Left renal cortex interstitium (tissue), 4 donors: Measurements from ENCODE around the gene SARNP. TPM values are rescaled to one million over a fixed set of nuclear protein-coding genes. Genes with fewer than 3 reads are reported as not detected.
A peak's percentile ranks its signal among the peaks of the same experiment; 100 is the strongest.

Experiments
- DNase-seq, 4 donors: peaks; one replicate each; pipeline ENCODE4 v3.0.0-alpha.2; 2013; ENCODE audit warnings: low read depth in 4 of 4, low spot score in 2 of 4, missing footprints in 1 of 4
- polyA plus RNA-seq, 4 donors: library from polyadenylated mRNA; unstranded; fragments of 120-200 nt; gene quantifications; one replicate each; pipeline ENCODE4 v1.2.1, GENCODE V29; 2013; ENCODE audit not compliant: insufficient read length in 4 of 4

SARNP gene
- polyA plus RNA-seq, 4 donors, result 98.8 to 156 (median 114) TPM

DNA sequence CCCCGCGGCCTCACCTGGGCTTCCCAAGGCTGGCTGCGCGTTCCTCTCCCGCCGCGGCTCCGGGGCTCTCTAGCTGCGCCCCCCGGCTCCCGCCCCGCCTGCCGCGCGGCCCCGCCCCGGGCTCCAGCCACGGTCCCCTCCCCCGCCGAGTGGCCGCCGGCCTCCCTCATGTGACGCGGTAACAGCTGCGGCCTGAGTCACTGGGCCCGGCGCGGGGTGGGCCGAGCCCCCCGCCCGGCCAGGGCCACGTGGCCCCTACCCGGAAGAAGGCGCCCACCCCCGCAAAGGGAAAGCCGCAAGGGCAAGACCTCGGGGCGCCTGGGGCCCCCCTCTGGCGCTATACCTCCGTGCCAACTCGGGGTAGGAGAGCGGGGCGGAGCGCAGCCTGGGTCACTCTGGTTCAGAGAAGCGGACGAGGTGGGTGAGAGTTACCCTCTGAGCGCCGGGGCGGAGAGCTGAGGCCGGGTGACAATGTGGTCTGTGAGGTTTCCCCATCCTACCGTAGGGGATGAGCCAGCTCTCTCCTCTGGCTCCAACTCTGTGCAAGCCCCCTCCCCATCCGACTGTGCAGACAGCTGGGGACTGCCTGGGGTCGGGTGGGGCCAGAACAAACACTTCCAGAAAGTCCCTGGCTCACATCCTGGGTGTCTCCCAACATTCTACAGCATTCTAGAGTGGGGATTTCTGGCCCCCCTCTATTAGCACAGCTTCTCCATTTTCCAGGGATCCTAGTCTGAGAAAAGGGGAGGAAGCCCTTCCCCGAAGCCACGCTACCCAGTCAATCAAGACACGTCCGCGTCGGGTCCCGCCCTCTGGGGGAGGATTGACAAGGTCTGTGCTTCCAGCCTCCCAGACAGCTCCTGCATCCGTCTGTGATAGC is 88.3 kb downstream of the SARNP start, which contains the start of gene CD63:
Gene CD63 (minus strand): TSS at position 71 of the 880 bp plus-strand sequence. CDS start 668 bp downstream, outside the sequence.
- DNase-seq, result peak in 1 of 4 donors; percentile 84

DNA sequence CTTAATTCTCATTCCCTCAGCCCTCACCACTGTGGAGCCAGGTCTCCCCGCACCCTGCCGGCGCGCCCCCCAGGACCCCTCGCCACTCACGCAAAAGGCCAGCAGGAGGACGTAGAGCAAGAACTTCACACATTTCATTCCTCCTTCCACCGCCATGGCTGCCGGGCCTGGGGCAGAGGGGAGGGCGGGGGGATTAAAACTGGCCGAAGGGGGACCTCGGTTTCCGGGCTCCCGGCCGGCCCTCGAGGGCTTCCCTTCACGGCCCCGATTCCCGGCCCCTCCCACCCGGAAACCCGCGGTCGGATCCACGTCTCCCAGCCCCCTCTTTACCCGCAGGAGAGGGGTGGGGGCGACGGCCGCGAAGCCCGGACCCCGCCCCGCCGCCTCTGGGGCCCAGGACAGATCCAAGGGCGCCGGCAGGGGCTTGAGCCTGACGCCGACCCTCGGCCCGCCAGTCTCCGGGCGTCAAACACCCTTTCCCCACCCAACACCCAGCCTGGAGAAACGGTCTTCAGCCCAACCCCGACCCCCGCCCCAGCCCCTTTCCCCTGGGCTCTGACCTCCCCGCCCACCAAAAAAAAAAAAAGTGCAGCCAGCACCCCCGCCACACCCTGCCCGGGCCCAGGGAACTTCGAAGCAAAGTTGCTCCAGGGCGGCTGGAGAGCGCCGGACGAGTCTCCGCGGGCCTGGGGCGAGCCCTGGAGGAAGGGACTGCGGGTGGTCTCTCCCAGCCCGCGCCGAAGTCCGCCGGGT is 89.2 kb downstream of the SARNP start:
- no peak for DNase-seq

DNA sequence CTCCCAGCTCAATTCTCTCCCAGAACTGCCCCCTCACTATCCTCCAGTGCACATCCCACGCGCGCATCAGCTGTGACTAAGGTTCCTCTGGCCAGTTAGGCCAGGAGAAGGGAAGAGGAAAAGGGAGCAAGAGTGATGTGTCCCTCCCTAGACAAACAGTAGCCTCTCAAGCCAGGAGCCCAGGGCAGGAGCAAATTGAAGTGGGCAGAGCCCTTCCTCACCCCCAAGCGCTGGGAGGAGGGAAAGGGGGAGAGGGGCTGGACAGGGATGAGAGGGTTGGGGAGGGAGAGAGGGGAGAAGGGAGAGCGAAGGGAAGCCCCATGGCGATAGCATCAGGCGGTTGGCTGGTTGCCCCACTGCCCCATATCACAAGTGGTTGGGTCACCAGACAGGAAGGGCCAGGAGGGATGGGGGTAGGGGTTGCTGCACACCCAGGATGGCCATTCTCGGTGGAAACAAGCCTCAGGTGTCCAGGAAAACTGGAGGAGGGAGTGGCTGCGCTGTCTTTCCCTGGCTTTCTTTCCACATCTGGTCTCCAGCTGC is 89.8 kb downstream of the SARNP start:
- DNase-seq, result no peak

DNA sequence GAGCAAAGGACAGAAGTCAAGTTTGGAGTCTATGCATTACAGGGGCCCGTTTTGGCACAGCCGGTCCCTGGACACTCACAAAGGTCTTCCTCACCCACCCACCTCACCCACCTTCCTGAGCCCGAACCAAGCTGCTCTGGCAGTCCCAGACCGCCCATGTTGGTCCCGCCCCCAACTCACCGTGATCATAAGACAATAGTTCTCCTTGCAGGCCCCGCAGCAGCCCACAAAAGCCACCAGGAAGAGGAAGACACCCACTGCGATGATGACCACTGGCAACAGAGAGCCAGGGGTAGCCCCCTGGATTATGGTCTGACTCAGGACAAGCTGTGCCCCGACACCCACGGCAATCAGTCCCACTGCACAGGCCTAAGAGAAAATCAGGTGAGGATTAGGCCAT is 90.6 kb downstream of the SARNP start:
- DNase-seq, result no peak

DNA sequence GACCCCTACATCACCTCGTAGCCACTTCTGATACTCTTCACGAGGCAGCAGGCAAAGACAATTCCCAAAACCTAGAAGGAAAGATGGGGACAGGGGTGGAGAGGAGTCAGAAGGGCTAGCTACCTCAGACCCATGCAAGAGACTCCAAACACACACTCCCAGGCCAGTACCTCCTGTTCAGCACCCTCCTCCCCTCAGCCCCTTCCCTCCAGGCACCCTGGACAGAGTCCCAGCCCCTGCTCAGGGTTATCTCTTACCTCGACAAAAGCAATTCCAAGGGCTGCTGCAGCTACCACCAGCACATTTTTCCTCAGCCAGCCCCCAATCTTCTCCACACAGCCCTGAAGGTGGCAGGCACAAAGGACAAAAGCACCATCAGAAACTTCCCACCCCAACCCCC is 92.0 kb downstream of the SARNP start:
- DNase-seq, result no peak

DNA sequence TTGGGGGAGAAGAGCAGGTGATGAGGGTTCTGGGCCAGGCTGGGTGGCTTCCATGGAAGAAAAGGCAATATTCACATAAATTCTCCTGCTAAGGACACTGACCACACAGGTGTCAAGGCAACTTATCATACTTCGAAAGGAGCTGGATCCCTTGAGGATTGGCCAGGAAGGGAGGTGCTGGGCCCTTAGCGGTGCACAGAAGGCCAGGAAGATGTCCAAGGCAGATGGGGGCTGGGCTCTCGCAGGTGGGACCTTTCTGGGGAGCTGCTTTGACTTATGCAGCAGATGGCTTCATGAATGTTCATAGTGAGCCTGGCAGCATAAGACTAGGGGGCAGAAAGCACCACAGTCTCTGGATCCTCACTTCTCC is 92.6 kb downstream of the SARNP start:
- no peak for DNase-seq

DNA sequence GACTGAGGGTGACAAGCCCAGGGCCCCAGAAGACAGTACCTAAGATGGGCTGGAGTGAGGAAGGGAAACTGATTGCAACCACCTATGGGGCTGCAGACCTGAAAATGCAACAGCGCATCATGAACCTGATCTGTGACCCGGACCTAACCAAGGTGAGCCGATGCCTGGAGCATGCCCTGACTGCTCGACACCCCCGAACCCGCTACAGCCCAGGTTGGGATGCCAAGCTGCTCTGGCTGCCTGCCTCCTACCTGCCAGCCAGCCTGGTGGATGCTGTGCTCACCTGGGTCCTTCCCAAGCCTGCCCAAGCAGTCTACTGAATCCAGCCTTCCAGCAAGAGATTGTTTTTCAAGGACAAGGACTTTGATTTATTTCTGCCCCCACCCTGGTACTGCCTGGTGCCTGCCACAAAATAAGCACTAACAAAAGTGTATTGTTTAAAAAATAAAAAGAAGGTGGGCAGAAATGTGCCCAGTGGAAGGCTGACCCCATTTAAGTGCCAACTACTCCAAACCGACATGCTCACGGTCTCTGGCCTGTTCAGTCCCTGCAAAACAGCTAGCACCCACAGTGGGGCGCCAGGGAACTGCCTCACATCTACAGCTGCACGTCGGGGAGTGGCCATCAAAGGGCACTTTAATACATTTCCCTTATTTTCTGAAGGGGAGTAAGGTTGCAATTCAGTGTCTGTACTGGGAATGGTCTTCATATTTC is 93.1 kb downstream of the SARNP start:
- no peak for DNase-seq

DNA sequence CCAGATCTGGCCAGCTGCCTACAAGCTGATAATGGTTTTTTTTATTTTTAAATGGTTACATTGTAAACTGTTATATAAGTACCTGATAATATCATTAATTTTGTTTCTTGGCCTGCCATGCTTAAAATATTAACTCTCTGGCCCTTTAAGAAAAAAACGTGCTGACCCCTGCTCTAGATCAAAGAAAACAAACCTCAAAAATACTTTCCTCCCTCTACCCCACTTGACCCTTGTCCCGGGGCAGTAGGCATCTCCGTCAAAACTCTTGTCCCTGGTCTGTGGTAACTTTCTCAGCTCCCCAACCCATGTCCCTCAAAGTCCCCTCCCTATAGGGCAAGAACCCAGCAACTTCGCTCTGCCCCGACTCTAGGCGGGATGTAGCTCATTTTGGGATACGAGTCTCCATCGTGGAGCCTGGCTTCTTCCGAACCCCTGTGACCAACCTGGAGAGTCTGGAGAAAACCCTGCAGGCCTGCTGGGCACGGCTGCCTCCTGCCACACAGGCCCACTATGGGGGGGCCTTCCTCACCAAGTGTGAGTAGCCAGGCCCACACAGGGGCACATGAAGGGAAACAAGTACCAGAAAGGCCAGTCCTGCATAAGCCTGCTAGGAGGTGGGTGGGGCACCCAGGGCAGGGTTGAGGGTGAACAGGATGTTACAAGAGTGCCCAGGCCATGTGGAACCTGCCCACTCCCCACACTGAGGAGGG is 93.9 kb downstream of the SARNP start:
- no peak for DNase-seq

DNA sequence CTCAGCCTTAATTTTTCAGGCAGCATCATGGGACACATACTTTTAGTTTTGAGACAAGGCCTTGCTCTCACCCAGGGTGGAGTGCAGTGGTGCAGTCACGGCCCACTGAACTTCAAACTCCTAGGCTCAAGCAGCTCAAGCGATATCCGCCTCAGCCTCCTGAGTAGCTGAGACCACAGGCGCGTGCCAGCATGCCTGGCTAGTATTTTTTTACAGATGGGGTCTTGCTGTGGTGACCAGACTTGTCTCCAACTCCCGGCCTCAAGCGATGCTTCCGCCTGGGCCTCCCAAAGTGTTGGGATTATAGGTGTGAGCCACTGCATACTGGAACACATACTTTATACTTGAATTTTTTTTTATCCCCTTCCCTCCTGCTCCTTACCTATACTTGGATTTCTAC is 94.6 kb downstream of the SARNP start:
- no peak for DNase-seq

DNA sequence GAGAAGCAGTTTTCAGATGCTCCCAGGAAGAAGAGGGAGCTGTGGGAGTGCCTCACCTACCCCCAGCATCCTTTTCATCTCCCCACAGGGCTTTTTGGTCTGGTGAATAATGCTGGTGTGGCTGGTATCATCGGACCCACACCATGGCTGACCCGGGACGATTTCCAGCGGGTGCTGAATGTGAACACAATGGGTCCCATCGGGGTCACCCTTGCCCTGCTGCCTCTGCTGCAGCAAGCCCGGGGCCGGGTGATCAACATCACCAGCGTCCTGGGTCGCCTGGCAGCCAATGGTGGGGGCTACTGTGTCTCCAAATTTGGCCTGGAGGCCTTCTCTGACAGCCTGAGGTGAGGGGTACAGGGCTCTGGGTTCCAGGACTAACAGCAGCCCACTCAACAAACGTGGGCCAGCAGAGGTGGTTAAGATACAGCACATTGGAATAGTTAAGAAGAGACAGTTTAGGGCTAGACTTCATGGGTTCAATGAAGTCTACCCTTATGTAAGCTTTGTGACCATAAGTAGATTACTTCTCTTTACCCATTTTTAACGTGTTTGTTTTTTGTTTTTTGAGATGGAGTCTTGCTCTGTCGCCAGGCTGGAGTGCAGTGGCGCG is 95.8 kb downstream of the SARNP start:
- DNase-seq, result no peak

DNA sequence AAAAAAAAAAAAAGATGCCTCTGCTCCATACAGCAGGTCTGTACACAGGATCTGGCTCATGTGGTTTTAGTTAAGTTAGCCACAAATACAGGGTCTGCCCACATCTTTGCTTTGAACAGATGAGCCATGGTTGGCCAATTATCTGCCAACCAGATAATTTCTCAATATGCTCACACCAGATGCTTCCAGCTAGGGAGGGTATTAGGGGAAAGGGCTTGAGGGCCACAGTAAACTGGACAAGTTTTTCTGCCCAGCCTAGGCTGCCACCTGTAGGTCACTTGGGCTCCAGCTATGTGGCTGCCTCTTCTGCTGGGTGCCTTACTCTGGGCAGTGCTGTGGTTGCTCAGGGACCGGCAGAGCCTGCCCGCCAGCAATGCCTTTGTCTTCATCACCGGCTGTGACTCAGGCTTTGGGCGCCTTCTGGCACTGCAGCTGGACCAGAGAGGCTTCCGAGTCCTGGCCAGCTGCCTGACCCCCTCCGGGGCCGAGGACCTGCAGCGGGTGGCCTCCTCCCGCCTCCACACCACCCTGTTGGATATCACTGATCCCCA is 96.6 kb downstream of the SARNP start:
- DNase-seq, result no peak

DNA sequence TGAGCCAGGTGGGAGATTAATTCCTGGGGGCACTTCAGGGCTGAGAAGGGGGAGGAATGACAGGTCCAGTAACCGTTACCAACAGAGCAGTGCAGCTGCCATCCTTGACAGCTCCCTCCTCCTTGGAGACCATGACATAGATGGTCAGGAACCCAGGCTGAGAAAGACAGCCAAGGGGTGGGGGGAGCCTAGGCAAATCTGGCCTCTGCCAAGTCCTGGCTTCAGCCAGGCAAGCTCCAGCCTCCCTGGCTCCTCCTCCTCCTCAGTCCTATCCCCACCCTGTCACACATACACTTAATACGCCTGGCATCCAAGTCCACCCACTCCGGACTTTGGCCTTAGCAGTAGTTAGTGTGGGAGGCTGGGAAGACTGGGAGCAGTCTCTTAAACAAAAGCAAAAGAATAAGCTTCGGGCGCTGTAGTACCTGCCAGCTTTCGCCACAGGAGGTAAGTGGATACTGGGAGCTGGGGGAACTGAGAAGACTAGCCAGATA is 97.4 kb downstream of the SARNP start, which contains the start of gene RDH5:
Gene RDH5 (plus strand): TSS at position 323 of the 494 bp plus-strand sequence. CDS start 792 bp downstream, outside the sequence.
- DNase-seq, result no peak

DNA sequence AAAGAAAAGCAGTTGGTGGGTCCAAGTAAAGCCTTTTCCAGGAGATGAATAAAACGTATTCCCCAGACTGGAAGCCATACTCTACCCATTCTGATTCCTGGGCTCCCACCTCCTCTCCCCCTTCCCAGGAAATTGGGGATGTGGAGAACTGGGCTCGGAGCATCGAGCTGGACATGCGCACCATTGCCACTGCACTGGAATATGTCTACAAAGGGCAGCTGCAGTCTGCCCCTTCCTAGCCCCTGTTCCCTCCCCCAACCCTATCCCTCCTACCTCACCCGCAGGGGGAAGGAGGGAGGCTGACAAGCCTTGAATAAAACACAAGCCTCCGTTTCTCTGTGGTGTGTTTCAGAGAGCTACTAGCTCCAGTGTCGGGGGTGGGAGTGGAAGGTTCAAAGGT is 98.2 kb downstream of the SARNP start:
- no peak for DNase-seq

DNA sequence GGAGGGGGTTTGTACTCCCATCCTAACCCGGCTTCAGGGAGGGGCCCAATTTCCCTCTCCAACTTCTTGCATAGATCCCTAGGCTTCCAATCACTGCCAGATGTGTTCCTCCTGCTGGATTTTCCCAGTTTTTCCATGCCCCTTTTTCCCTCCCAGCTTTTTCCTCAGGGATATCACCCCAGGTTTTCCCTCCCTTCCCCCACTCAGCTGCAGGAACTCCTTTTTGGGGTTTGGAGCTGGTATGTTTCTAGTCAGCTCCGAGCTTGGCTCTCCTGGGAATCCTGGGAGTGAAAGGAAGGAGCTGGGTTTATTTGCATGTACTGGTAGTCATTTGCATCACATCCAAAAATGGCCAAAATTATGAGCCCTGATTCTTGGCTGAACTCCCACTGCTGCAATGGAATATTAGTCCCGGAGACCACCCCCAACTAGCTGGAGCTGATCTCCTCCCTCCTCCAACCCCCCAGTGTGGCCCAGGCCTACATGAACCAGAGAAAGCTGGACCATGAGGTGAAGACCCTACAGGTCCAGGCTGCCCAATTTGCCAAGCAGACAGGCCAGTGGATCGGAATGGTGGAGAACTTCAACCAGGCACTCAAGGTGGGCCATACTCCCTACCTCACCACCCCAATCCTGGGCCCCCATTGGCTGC is 98.8 kb downstream of the SARNP start:
- DNase-seq, result no peak

DNA sequence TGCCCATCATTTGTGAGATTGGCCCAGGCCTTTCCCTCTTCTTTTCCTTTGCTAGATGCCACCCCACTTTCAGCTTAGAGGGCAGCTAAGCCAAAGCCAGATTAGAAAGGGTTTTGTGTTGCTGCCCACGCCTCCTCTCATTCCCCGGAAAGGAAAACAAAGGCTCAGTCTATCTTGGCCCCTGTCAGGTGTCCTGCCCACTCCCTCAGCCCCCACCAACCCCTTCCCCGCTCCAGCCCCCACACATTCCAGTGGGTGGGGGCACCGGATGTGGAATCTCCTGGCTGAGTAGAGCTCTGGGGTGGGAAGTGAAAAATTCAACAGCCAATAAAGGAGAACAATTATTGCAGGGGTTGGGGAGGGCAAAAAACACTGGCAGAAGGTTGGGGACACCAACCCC is 99.5 kb downstream of the SARNP start:
- no peak for DNase-seq

DNA sequence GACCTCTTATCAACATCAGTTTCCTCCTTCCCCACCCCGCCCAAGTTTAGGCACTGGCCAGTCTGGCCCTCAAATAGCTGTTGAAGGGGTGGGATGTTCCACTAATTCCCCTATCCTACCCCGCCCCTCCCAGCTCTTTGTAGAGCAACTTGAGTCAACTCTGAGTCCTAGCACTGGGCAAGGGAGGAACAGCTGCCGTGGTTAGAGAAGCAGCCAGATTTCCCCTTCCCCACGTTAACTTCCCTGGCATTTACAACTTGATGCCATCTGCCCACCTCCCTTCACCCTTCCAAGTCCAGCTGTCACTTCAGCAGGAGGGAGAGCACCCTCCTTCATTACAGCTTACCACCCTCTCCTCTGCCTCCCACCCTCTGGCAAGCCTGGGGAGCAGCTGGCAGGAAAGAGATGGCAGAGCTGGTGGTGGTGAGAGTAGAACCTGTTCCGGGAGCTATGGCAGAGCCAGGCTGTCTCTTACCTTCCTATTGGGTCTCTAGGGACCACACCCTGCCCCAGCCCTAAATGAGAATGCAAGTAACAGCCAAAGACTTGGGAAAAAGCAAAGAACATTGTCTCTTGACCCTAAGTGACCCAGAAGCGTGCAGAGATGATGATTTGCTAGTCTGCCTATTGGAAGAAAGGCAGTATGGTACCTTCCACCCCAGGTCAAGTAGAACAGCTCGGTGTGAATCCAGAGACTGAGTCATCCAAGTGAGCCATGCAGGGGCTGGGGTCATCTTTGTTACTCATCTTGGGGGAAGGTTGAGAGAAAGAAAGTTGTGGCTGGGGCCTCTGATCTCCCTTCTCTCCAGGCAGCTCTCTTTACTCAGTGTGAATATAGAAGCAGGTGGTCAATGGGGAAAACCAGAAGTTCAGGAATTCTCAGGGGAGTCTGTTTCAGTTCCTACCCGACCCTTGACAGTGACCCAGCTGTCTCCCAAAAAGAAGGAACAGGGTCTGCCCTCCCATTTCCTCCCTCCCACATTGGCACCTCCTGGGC is 100.2 kb downstream of the SARNP start:
- DNase-seq, result no peak

DNA sequence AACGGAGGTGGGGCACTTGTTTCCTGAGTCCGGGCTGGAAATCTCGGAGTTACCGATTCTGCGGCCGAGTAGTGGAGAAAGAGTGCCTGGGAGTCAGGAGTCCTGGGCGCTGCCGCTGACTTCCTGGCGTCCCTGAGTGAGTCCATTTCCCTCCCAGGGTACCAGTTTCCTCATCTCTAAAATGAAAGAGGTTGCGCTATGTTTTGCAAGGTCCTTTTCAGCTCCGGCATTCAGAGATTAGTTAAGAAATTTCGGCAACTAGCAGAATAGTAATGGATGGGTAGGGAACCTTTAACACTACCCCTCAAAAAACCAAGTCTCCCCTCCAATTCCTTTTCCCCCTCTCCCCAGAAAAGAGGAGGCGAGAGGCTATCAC is 101.0 kb downstream of the SARNP start:
- DNase-seq, result no peak
